Measurements from ENCODE around the gene UNK.
A peak's percentile ranks its signal among the peaks of the same experiment; 100 is the strongest.
"Not testable (repeated sequence)": the region's sequence is repeated elsewhere in the genome, so short reads cannot be mapped to it uniquely, and the experiment has no call there.

The UNK gene

GRCh38 chr17:75795820-75796607 lies 11.4 kb downstream of the UNK start:
- Mint-ChIP-seq H3K4me3 (no peak overlapping the region), H3K4me1 (ENCODE audit: low read depth) (peaks cover 18% of the 10 kb centered on the region), H3K9me3 (no peaks in the 10 kb centered on the region), H3K27ac (no peak overlapping the region), H3K27me3 (ENCODE audit: low read depth) (no peaks in the 10 kb centered on the region), H3K36me3 (ENCODE audit: low read depth) (peaks cover 21% of the 10 kb centered on the region)

GRCh38 chr17:75799402-75799801 lies 14.8 kb downstream of the UNK start:
- H3K27me3 Mint-ChIP-seq (ENCODE audit: low read depth): no peaks in the 10 kb centered on the region
- H3K4me3 Mint-ChIP-seq: no peak overlapping the region
- no peak overlapping the region for H3K27ac Mint-ChIP-seq
- H3K4me1 Mint-ChIP-seq (ENCODE audit: low read depth): peaks cover 12% of the 10 kb centered on the region
- peaks cover 11% of the 10 kb centered on the region for H3K36me3 Mint-ChIP-seq (ENCODE audit: low read depth)
- no peaks in the 10 kb centered on the region for H3K9me3 Mint-ChIP-seq

GRCh38 chr17:75803883-75804282 lies 19.3 kb downstream of the UNK start:
- no peaks in the 10 kb centered on the region for H3K27me3 Mint-ChIP-seq (ENCODE audit: low read depth)
- H3K4me3 Mint-ChIP-seq: no peak overlapping the region
- peaks cover 9% of the 10 kb centered on the region for H3K36me3 Mint-ChIP-seq (ENCODE audit: low read depth)
- peak overlapping the region; percentile 36 for H3K27ac Mint-ChIP-seq
- no peaks in the 10 kb centered on the region for H3K9me3 Mint-ChIP-seq
- peaks cover 14% of the 10 kb centered on the region for H3K4me1 Mint-ChIP-seq (ENCODE audit: low read depth)

GRCh38 chr17:75806822-75807500 lies 22.4 kb downstream of the UNK start:
- peaks cover 14% of the 10 kb centered on the region for H3K4me1 Mint-ChIP-seq (ENCODE audit: low read depth)
- no peak overlapping the region for H3K27ac Mint-ChIP-seq
- no peaks in the 10 kb centered on the region for H3K27me3 Mint-ChIP-seq (ENCODE audit: low read depth)
- H3K9me3 Mint-ChIP-seq: no peaks in the 10 kb centered on the region
- H3K4me3 Mint-ChIP-seq: no peak overlapping the region
- H3K36me3 Mint-ChIP-seq (ENCODE audit: low read depth): peaks cover 2% of the 10 kb centered on the region

GRCh38 chr17:75807861-75808260 lies 23.3 kb downstream of the UNK start:
- peaks cover 4% of the 10 kb centered on the region for H3K36me3 Mint-ChIP-seq (ENCODE audit: low read depth)
- H3K9me3 Mint-ChIP-seq: no peaks in the 10 kb centered on the region
- H3K4me3 Mint-ChIP-seq: no peak overlapping the region
- H3K27ac Mint-ChIP-seq: no peak overlapping the region
- no peaks in the 10 kb centered on the region for H3K27me3 Mint-ChIP-seq (ENCODE audit: low read depth)
- peaks cover 14% of the 10 kb centered on the region for H3K4me1 Mint-ChIP-seq (ENCODE audit: low read depth)

GRCh38 chr17:75808549-75808904 lies 23.9 kb downstream of the UNK start:
- H3K4me3 Mint-ChIP-seq: no peak overlapping the region
- peaks cover 5% of the 10 kb centered on the region for H3K36me3 Mint-ChIP-seq (ENCODE audit: low read depth)
- no peaks in the 10 kb centered on the region for H3K9me3 Mint-ChIP-seq
- no peak overlapping the region for H3K27ac Mint-ChIP-seq
- H3K27me3 Mint-ChIP-seq (ENCODE audit: low read depth): no peaks in the 10 kb centered on the region
- H3K4me1 Mint-ChIP-seq (ENCODE audit: low read depth): peaks cover 9% of the 10 kb centered on the region

- Mint-ChIP-seq H3K4me3 (no peak overlapping the region), H3K27me3 (ENCODE audit: low read depth) (no peaks in the 10 kb centered on the region), H3K36me3 (ENCODE audit: low read depth) (peaks cover 5% of the 10 kb centered on the region)
These were observed 24.5 kb downstream of the UNK start for GRCh38 chr17:75808905-75809621.

GRCh38 chr17:75809631-75810111 lies 25.1 kb downstream of the UNK start:
- no peak overlapping the region for H3K4me3 Mint-ChIP-seq
- no peaks in the 10 kb centered on the region for H3K27me3 Mint-ChIP-seq (ENCODE audit: low read depth)
- H3K36me3 Mint-ChIP-seq (ENCODE audit: low read depth): peaks cover 5% of the 10 kb centered on the region
- H3K4me1 Mint-ChIP-seq (ENCODE audit: low read depth): peaks cover 2% of the 10 kb centered on the region
- no peaks in the 10 kb centered on the region for H3K9me3 Mint-ChIP-seq
- no peak overlapping the region for H3K27ac Mint-ChIP-seq

More at GRCh38 chr17:75808905-75809621, 24.5 kb downstream of the UNK start:
- Mint-ChIP-seq H3K27ac (no peak overlapping the region), H3K9me3 (no peaks in the 10 kb centered on the region), H3K4me1 (ENCODE audit: low read depth) (peaks cover 4% of the 10 kb centered on the region)

- Mint-ChIP-seq H3K27ac (no peak overlapping the region), H3K4me3 (no peak overlapping the region)
These were observed 25.6 kb downstream of the UNK start for GRCh38 chr17:75810216-75810615.

GRCh38 chr17:75810756-75811155 lies 26.1 kb downstream of the UNK start:
- H3K4me1 Mint-ChIP-seq (ENCODE audit: low read depth); H3K27ac Mint-ChIP-seq: not testable (repeated sequence)

More at GRCh38 chr17:75810216-75810615, 25.6 kb downstream of the UNK start:
- Mint-ChIP-seq H3K36me3 (ENCODE audit: low read depth) (peaks cover 5% of the 10 kb centered on the region), H3K27me3 (ENCODE audit: low read depth) (no peaks in the 10 kb centered on the region), H3K9me3 (no peaks in the 10 kb centered on the region), H3K4me1 (ENCODE audit: low read depth) (peaks cover 2% of the 10 kb centered on the region)

GRCh38 chr17:75811174-75811573 lies 26.6 kb downstream of the UNK start:
- Mint-ChIP-seq H3K4me1 (ENCODE audit: low read depth) (peaks cover 2% of the 10 kb centered on the region), H3K4me3 (no peak overlapping the region), H3K27ac (no peak overlapping the region), H3K27me3 (ENCODE audit: low read depth) (no peaks in the 10 kb centered on the region), H3K9me3 (no peaks in the 10 kb centered on the region), H3K36me3 (ENCODE audit: low read depth) (peaks cover 5% of the 10 kb centered on the region)

More at GRCh38 chr17:75810756-75811155, 26.1 kb downstream of the UNK start:
- H3K27me3 Mint-ChIP-seq (ENCODE audit: low read depth); H3K9me3 Mint-ChIP-seq; H3K4me3 Mint-ChIP-seq; H3K36me3 Mint-ChIP-seq (ENCODE audit: low read depth): not testable (repeated sequence)

- Mint-ChIP-seq H3K27me3 (ENCODE audit: low read depth) (no peaks in the 10 kb centered on the region), H3K4me1 (ENCODE audit: low read depth) (peaks cover 2% of the 10 kb centered on the region), H3K36me3 (ENCODE audit: low read depth) (peaks cover 5% of the 10 kb centered on the region), H3K9me3 (no peaks in the 10 kb centered on the region), H3K27ac (no peak overlapping the region), H3K4me3 (no peak overlapping the region)
These were observed 27.7 kb downstream of the UNK start for GRCh38 chr17:75812096-75813013.

- H3K4me1 Mint-ChIP-seq (ENCODE audit: low read depth): peaks cover 2% of the 10 kb centered on the region
- H3K27ac Mint-ChIP-seq: no peak overlapping the region
- peaks cover 6% of the 10 kb centered on the region for H3K36me3 Mint-ChIP-seq (ENCODE audit: low read depth)
- no peaks in the 10 kb centered on the region for H3K27me3 Mint-ChIP-seq (ENCODE audit: low read depth)
- no peak overlapping the region for H3K4me3 Mint-ChIP-seq
- H3K9me3 Mint-ChIP-seq: no peaks in the 10 kb centered on the region
These were observed 28.7 kb downstream of the UNK start for GRCh38 chr17:75813081-75814020.
